Nephron progenitor cell (in vitro differentiated cells): Measurements from ENCODE around the gene KRT3.

Experiments used
- DNase-seq: peaks from one replicate; pipeline ENCODE4 v3.0.0; 2021
- H3K27ac Mint-ChIP-seq: 2 replicates; pipeline ENCODE4 v1.8.0; 2021; ENCODE audit warnings: mild to moderate bottlenecking, moderate library complexity, mixed read lengths
- H3K27me3 Mint-ChIP-seq: 2 replicates; pipeline ENCODE4 v1.8.0; 2021; ENCODE audit warnings: mild to moderate bottlenecking, low read depth, mixed read lengths; ENCODE audit not compliant: poor library complexity
- H3K36me3 Mint-ChIP-seq: 2 replicates; pipeline ENCODE4 v1.8.0; 2021; ENCODE audit warnings: low read depth, mixed read lengths
- H3K4me1 Mint-ChIP-seq: 2 replicates; pipeline ENCODE4 v1.8.0; 2021; ENCODE audit warnings: mixed read lengths
- H3K4me3 Mint-ChIP-seq: 2 replicates; pipeline ENCODE4 v1.8.0; 2021; ENCODE audit warnings: mild to moderate bottlenecking, moderate library complexity, mixed read lengths
- H3K9me3 Mint-ChIP-seq: 2 replicates; pipeline ENCODE4 v1.8.0; 2021; ENCODE audit warnings: mild to moderate bottlenecking, moderate library complexity, mixed read lengths
- CTCF ChIP-seq: fragments of 200-600 bp; sonication (generic); IDR thresholded peaks from 2 replicates; pipeline ENCODE4 v1.5.0; 2021; ENCODE audit warnings: antibody characterized with exemption

The KRT3 gene

DNA sequence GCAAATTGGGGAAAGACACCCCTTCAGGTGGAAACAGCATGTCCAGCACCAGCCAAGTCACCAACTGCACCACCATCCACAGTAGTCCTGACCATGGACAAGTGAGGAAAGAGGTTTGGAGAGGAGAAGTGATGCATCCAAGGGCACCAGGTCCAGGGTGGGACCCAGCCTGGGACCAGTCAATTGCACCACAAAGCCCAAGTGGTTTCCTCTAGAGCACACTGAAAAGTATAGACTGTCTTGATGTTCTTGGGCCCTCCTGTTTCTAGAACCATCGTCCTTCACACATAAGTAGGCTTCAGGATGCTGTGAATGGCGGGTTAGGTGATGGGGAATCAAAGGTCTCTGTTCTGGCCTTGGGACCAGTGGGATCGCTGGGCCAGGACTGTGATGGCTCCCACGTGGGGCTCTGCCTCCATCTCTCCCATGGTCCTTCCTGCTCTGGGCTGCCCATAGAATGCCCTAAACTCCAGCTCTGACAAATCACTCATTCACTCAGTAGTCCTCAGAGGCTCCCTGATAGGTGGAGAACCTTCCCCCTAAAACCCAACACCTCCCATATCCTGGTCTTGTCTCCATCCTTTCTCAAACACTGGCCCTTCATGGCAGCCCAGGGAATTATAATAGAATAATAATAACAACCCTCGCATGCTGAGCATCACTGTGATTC, 29.0 kb upstream of the KRT3 start:
- H3K9me3 Mint-ChIP-seq = no peaks in the 10 kb centered on the region
- no peak for TF ChIP-seq CTCF
- peaks cover 36% of the 10 kb centered on the region for H3K27me3 Mint-ChIP-seq
- no peaks in the 10 kb centered on the region for H3K36me3 Mint-ChIP-seq
- peaks cover 22% of the 10 kb centered on the region for H3K4me1 Mint-ChIP-seq
- H3K4me3 Mint-ChIP-seq = no peak overlapping the region
- H3K27ac Mint-ChIP-seq = no peak overlapping the region
- no peak for DNase-seq

- no peaks in the 10 kb centered on the region for H3K9me3 Mint-ChIP-seq
- H3K4me1 Mint-ChIP-seq = peaks cover 22% of the 10 kb centered on the region
- H3K27me3 Mint-ChIP-seq = peaks cover 37% of the 10 kb centered on the region
- no peak overlapping the region for H3K4me3 Mint-ChIP-seq
- no peak for DNase-seq
- H3K27ac Mint-ChIP-seq = no peak overlapping the region
- TF ChIP-seq CTCF = no peak
- H3K36me3 Mint-ChIP-seq = no peaks in the 10 kb centered on the region
Measured at GRCh38 chr12:52823761-52824450, 28.0 kb upstream of the KRT3 start.

- H3K9me3 Mint-ChIP-seq = no peaks in the 10 kb centered on the region
- H3K4me1 Mint-ChIP-seq = peaks cover 31% of the 10 kb centered on the region
- DNase-seq = no peak
- peaks cover 37% of the 10 kb centered on the region for H3K27me3 Mint-ChIP-seq
- no peak overlapping the region for H3K4me3 Mint-ChIP-seq
- H3K36me3 Mint-ChIP-seq = no peaks in the 10 kb centered on the region
- H3K27ac Mint-ChIP-seq = no peak overlapping the region
- no peak for TF ChIP-seq CTCF
Measured at GRCh38 chr12:52822771-52823510, 27.0 kb upstream of the KRT3 start.

- Mint-ChIP-seq H3K4me3 (no peak overlapping the region), H3K27me3 (peaks cover 34% of the 10 kb centered on the region)
- DNase-seq = no peak
Measured at GRCh38 chr12:52821826-52822660, 26.1 kb upstream of the KRT3 start.

More at GRCh38 chr12:52821826-52822660, 26.1 kb upstream of the KRT3 start:
- Mint-ChIP-seq H3K36me3 (no peaks in the 10 kb centered on the region), H3K4me1 (peaks cover 31% of the 10 kb centered on the region), H3K27ac (no peak overlapping the region), H3K9me3 (no peaks in the 10 kb centered on the region)
- TF ChIP-seq CTCF = no peak
